Glomerular endothelial cell (primary cell): Measurements from ENCODE around the gene RANBP2. TPM values are rescaled to one million over a fixed set of nuclear protein-coding genes. Genes with fewer than 3 reads are reported as not detected.

ENCODE experiments used
- DNase-seq: peaks from one replicate; pipeline ENCODE4 v3.0.0-alpha.2; 2011; ENCODE audit warnings: low read depth, low spot score; ENCODE audit errors: extremely low read depth
- total RNA-seq: library from RNA; depleted of rRNA; stranded (reverse); fragments of >200 nt; gene quantifications from 2 replicates; pipeline ENCODE4 v1.2.3, GENCODE V29; 2015

RANBP2 gene
- total RNA-seq, 1 donor from 2014 or later, result 63.4 TPM

GRCh38 chr2:108776475-108776874, 57.2 kb downstream of the RANBP2 start:
- DNase-seq, result no peak

GRCh38 chr2:108778857-108779256, 59.6 kb downstream of the RANBP2 start:
- DNase-seq, result no peak

- no peak for DNase-seq
Measured at GRCh38 chr2:108786008-108786353, 66.7 kb downstream of the RANBP2 start.

GRCh38 chr2:108786354-108787215, 67.3 kb downstream of the RANBP2 start, which contains the start of gene CCDC138:
CCDC138 (plus strand) TSS chr2:108786771; CDS start chr2:108786823, 52 bp downstream.
- no peak for DNase-seq

GRCh38 chr2:108787216-108787541, 67.9 kb downstream of the RANBP2 start:
- DNase-seq, result no peak

GRCh38 chr2:108803045-108803736, 83.9 kb downstream of the RANBP2 start:
- DNase-seq, result no peak

- no peak for DNase-seq
Measured at GRCh38 chr2:108805032-108805431, 85.8 kb downstream of the RANBP2 start.

- DNase-seq, result no peak
Measured at GRCh38 chr2:108805782-108806181, 86.5 kb downstream of the RANBP2 start.

- no peak for DNase-seq
Measured at GRCh38 chr2:108806371-108807113, 87.3 kb downstream of the RANBP2 start.

- DNase-seq, result no peak
Measured at GRCh38 chr2:108809936-108810335, 90.7 kb downstream of the RANBP2 start.

GRCh38 chr2:108810993-108811957, 92.0 kb downstream of the RANBP2 start:
- no peak for DNase-seq

GRCh38 chr2:108813732-108814131, 94.5 kb downstream of the RANBP2 start:
- no peak for DNase-seq

GRCh38 chr2:108820482-108820881, 101.2 kb downstream of the RANBP2 start:
- no peak for DNase-seq

- no peak for DNase-seq
Measured at GRCh38 chr2:108823286-108823685, 104.0 kb downstream of the RANBP2 start.

- DNase-seq, result no peak
Measured at GRCh38 chr2:108824316-108825070, 105.2 kb downstream of the RANBP2 start.

GRCh38 chr2:108825254-108825653, 106.0 kb downstream of the RANBP2 start:
- DNase-seq, result no peak

- DNase-seq, result no peak
Measured at GRCh38 chr2:108825736-108826135, 106.5 kb downstream of the RANBP2 start.

GRCh38 chr2:108829578-108830310, 110.5 kb downstream of the RANBP2 start:
- DNase-seq, result no peak

GRCh38 chr2:108833219-108833618, 113.9 kb downstream of the RANBP2 start:
- no peak for DNase-seq
